Neutrophil (primary cell): ENCODE results near the gene C1orf53.
"Not testable (repeated sequence)": the region's sequence is repeated elsewhere in the genome, so short reads cannot be mapped to it uniquely, and the experiment has no call there.

Experiments
- H3K27ac ChIP-seq: fragments of 200-600 bp; sonication (generic); 2 replicates; pipeline ENCODE4 v1.5.1; 2016; ENCODE audit warnings: mild to moderate bottlenecking, moderate library complexity
- H3K27me3 ChIP-seq: fragments of 200-600 bp; sonication (generic); 2 replicates; pipeline ENCODE4 v1.6.0; 2016; ENCODE audit warnings: mild to moderate bottlenecking
- H3K36me3 ChIP-seq: fragments of 200-600 bp; sonication (generic); 2 replicates; pipeline ENCODE4 v1.5.1; 2017
- H3K4me1 ChIP-seq, 2 experiments: fragments of 200-600 bp in 1 of 2; sonication (generic) in 1 of 2; 1 replicate in 1 of 2; 2 replicates in 1 of 2; pipeline versions ENCODE4 v1.5.1 to v1.6.1; 2013 to 2016; ENCODE audit warnings: low read depth in 1 of 2, low read length in 1 of 2, mild to moderate bottlenecking in 1 of 2, moderate library complexity in 1 of 2; ENCODE audit not compliant: control insufficient read depth in 1 of 2, insufficient read depth in 1 of 2
- H3K4me3 ChIP-seq, 2 experiments: fragments of 200-600 bp in 1 of 2; sonication (generic) in 1 of 2; 1 replicate in 1 of 2; 2 replicates in 1 of 2; pipeline ENCODE4 v1.5.1; 2013 to 2016; ENCODE audit warnings: low read depth in 1 of 2, low read length in 1 of 2, mild to moderate bottlenecking in 1 of 2, moderate library complexity in 1 of 2
- H3K9me3 ChIP-seq: fragments of 200-600 bp; sonication (generic); 2 replicates; pipeline ENCODE4 v1.5.1; 2016
- CTCF ChIP-seq: fragments of 200-600 bp; sonication (generic); IDR thresholded peaks from 2 replicates; pipeline ENCODE4 v1.5.1; 2016; ENCODE audit warnings: antibody characterized with exemption

Gene C1orf53

GRCh38 chr1:197865809-197866208 lies 36.6 kb upstream of the C1orf53 start:
- no peak for TF ChIP-seq CTCF

GRCh38 chr1:197868751-197869489 lies 33.5 kb upstream of the C1orf53 start:
- Histone ChIP-seq H3K4me3 (no peak overlapping the region), H3K9me3 (no peaks in the 10 kb centered on the region), H3K27me3 (no peaks in the 10 kb centered on the region), H3K36me3 (no peaks in the 10 kb centered on the region), H3K4me1 (no peaks in the 10 kb centered on the region), H3K27ac (no peak overlapping the region)
- TF ChIP-seq CTCF = no peak

More at GRCh38 chr1:197865809-197866208, 36.6 kb upstream of the C1orf53 start:
- H3K36me3 ChIP-seq = no peaks in the 10 kb centered on the region
- no peak overlapping the region for H3K27ac ChIP-seq
- no peak overlapping the region for H3K4me3 ChIP-seq
- no peaks in the 10 kb centered on the region for H3K9me3 ChIP-seq
- H3K27me3 ChIP-seq = no peaks in the 10 kb centered on the region
- no peaks in the 10 kb centered on the region for H3K4me1 ChIP-seq

GRCh38 chr1:197869490-197870077 lies 32.8 kb upstream of the C1orf53 start:
- H3K27me3 ChIP-seq = no peaks in the 10 kb centered on the region
- H3K4me1 ChIP-seq = no peaks in the 10 kb centered on the region
- no peak overlapping the region for H3K27ac ChIP-seq
- H3K4me3 ChIP-seq = no peak overlapping the region
- no peaks in the 10 kb centered on the region for H3K36me3 ChIP-seq
- no peaks in the 10 kb centered on the region for H3K9me3 ChIP-seq
- no peak for TF ChIP-seq CTCF

GRCh38 chr1:197876894-197877293 lies 25.5 kb upstream of the C1orf53 start:
- no peaks in the 10 kb centered on the region for H3K4me1 ChIP-seq
- no peak for TF ChIP-seq CTCF

GRCh38 chr1:197880385-197880784 lies 22.0 kb upstream of the C1orf53 start:
- H3K27me3 ChIP-seq, H3K9me3 ChIP-seq, H3K4me1 ChIP-seq, H3K27ac ChIP-seq, H3K4me3 ChIP-seq, H3K36me3 ChIP-seq: not testable (repeated sequence)

More at GRCh38 chr1:197876894-197877293, 25.5 kb upstream of the C1orf53 start:
- Histone ChIP-seq H3K27ac (no peak overlapping the region), H3K27me3 (no peaks in the 10 kb centered on the region), H3K9me3 (no peaks in the 10 kb centered on the region), H3K4me3 (no peak overlapping the region), H3K36me3 (no peaks in the 10 kb centered on the region)

- not testable (repeated sequence) for H3K4me3 ChIP-seq, H3K36me3 ChIP-seq, H3K4me1 ChIP-seq, H3K27ac ChIP-seq, H3K27me3 ChIP-seq, H3K9me3 ChIP-seq
Observed at GRCh38 chr1:197882241-197882640, 20.2 kb upstream of the C1orf53 start.
